ENCODE measurements around the gene CHD6. TPM values are rescaled to one million over a fixed set of nuclear protein-coding genes. Genes with fewer than 3 reads are reported as not detected.
A peak's percentile ranks its signal among the peaks of the same experiment; 100 is the strongest.

The CHD6 gene
- total RNA-seq, 1 experiment from 2014 or later = 19.7 TPM

GRCh38 chr20:41635158-41635557, 17.0 kb upstream of the CHD6 start:
- H3K4me3 ChIP-seq (ENCODE audit: insufficient read depth, low read depth, low read length) = no peak overlapping the region
- no peak for DNase-seq
- no peaks in the 10 kb centered on the region for H3K36me3 ChIP-seq (replicated peaks; ENCODE audit: control insufficient read depth, insufficient read depth, low read length)
- H3K27me3 ChIP-seq (ENCODE audit: control insufficient read depth, insufficient read depth, low read length) = no peaks in the 10 kb centered on the region

- H3K4me3 ChIP-seq (ENCODE audit: insufficient read depth, low read depth, low read length) = no peak overlapping the region
- no peak for DNase-seq
- H3K27me3 ChIP-seq (ENCODE audit: control insufficient read depth, insufficient read depth, low read length) = no peaks in the 10 kb centered on the region
- H3K36me3 ChIP-seq (replicated peaks; ENCODE audit: control insufficient read depth, insufficient read depth, low read length) = no peaks in the 10 kb centered on the region
These were observed 14.7 kb upstream of the CHD6 start for GRCh38 chr20:41632896-41633295.

- no peak for DNase-seq
These were observed 13.6 kb upstream of the CHD6 start for GRCh38 chr20:41631826-41632225.

GRCh38 chr20:41630846-41631245, 12.7 kb upstream of the CHD6 start:
- H3K36me3 ChIP-seq (replicated peaks; ENCODE audit: control insufficient read depth, insufficient read depth, low read length) = no peaks in the 10 kb centered on the region
- H3K4me3 ChIP-seq (ENCODE audit: insufficient read depth, low read depth, low read length) = no peak overlapping the region
- DNase-seq = no peak
- H3K27me3 ChIP-seq (ENCODE audit: control insufficient read depth, insufficient read depth, low read length) = no peaks in the 10 kb centered on the region

More at GRCh38 chr20:41631826-41632225, 13.6 kb upstream of the CHD6 start:
- Histone ChIP-seq H3K4me3 (ENCODE audit: insufficient read depth, low read depth, low read length) (no peak overlapping the region), H3K27me3 (ENCODE audit: control insufficient read depth, insufficient read depth, low read length) (no peaks in the 10 kb centered on the region), H3K36me3 (replicated peaks; ENCODE audit: control insufficient read depth, insufficient read depth, low read length) (no peaks in the 10 kb centered on the region)

- Histone ChIP-seq H3K4me3 (ENCODE audit: insufficient read depth, low read depth, low read length) (no peak overlapping the region), H3K36me3 (replicated peaks; ENCODE audit: control insufficient read depth, insufficient read depth, low read length) (no peaks in the 10 kb centered on the region), H3K27me3 (ENCODE audit: control insufficient read depth, insufficient read depth, low read length) (no peaks in the 10 kb centered on the region)
- no peak for DNase-seq
These were observed 9.6 kb upstream of the CHD6 start for GRCh38 chr20:41627611-41628244.

GRCh38 chr20:41627001-41627495, 8.9 kb upstream of the CHD6 start:
- no peak for DNase-seq
- no peaks in the 10 kb centered on the region for H3K36me3 ChIP-seq (replicated peaks; ENCODE audit: control insufficient read depth, insufficient read depth, low read length)
- no peak overlapping the region for H3K4me3 ChIP-seq (ENCODE audit: insufficient read depth, low read depth, low read length)
- no peaks in the 10 kb centered on the region for H3K27me3 ChIP-seq (ENCODE audit: control insufficient read depth, insufficient read depth, low read length)

- no peak overlapping the region for H3K4me3 ChIP-seq (ENCODE audit: insufficient read depth, low read depth, low read length)
- no peaks in the 10 kb centered on the region; the same call in 1 of the 2 replicates for H3K27me3 ChIP-seq (ENCODE audit: control insufficient read depth, insufficient read depth, low read length)
- H3K36me3 ChIP-seq (replicated peaks; ENCODE audit: control insufficient read depth, insufficient read depth, low read length) = no peaks in the 10 kb centered on the region
- no peak for DNase-seq
These were observed 5.6 kb upstream of the CHD6 start for GRCh38 chr20:41623625-41624375.

GRCh38 chr20:41622584-41622983, 4.4 kb upstream of the CHD6 start:
- Histone ChIP-seq H3K4me3 (ENCODE audit: insufficient read depth, low read depth, low read length) (no peak overlapping the region), H3K36me3 (replicated peaks; ENCODE audit: control insufficient read depth, insufficient read depth, low read length) (no peaks in the 10 kb centered on the region), H3K27me3 (ENCODE audit: control insufficient read depth, insufficient read depth, low read length) (no peaks in the 10 kb centered on the region; the same call in 1 of the 2 replicates)
- no peak for DNase-seq

GRCh38 chr20:41621971-41622370, 3.8 kb upstream of the CHD6 start:
- no peak for DNase-seq
- Histone ChIP-seq H3K36me3 (replicated peaks; ENCODE audit: control insufficient read depth, insufficient read depth, low read length) (no peaks in the 10 kb centered on the region), H3K27me3 (ENCODE audit: control insufficient read depth, insufficient read depth, low read length) (no peaks in the 10 kb centered on the region; the same call in 1 of the 2 replicates), H3K4me3 (ENCODE audit: insufficient read depth, low read depth, low read length) (no peak overlapping the region)

- Histone ChIP-seq H3K4me3 (ENCODE audit: insufficient read depth, low read depth, low read length) (no peak overlapping the region), H3K27me3 (ENCODE audit: control insufficient read depth, insufficient read depth, low read length) (no peaks in the 10 kb centered on the region; the same call in 1 of the 2 replicates), H3K36me3 (replicated peaks; ENCODE audit: control insufficient read depth, insufficient read depth, low read length) (no peaks in the 10 kb centered on the region)
- no peak for DNase-seq
These were observed 3.2 kb upstream of the CHD6 start for GRCh38 chr20:41621421-41621820.

- H3K27me3 ChIP-seq (ENCODE audit: control insufficient read depth, insufficient read depth, low read length) = no peaks in the 10 kb centered on the region; the same call in 1 of the 2 replicates
- peak overlapping the region; percentile 81 for H3K4me3 ChIP-seq (ENCODE audit: insufficient read depth, low read depth, low read length)
- peak; percentile 39 for DNase-seq
- no peaks in the 10 kb centered on the region for H3K36me3 ChIP-seq (replicated peaks; ENCODE audit: control insufficient read depth, insufficient read depth, low read length)
These were observed 1.4 kb upstream of the CHD6 start for GRCh38 chr20:41619360-41620100.

- no peak for DNase-seq
- H3K27me3 ChIP-seq (ENCODE audit: control insufficient read depth, insufficient read depth, low read length) = no peaks in the 10 kb centered on the region; the same call in 1 of the 2 replicates
- H3K36me3 ChIP-seq (replicated peaks; ENCODE audit: control insufficient read depth, insufficient read depth, low read length) = no peaks in the 10 kb centered on the region
- peak overlapping the region; percentile 81 for H3K4me3 ChIP-seq (ENCODE audit: insufficient read depth, low read depth, low read length)
These were observed 682 bp upstream of the CHD6 start for GRCh38 chr20:41618807-41619311.

- Histone ChIP-seq H3K4me3 (ENCODE audit: insufficient read depth, low read depth, low read length) (peak overlapping the region; percentile 50), H3K36me3 (replicated peaks; ENCODE audit: control insufficient read depth, insufficient read depth, low read length) (no peaks in the 10 kb centered on the region), H3K27me3 (ENCODE audit: control insufficient read depth, insufficient read depth, low read length) (no peaks in the 10 kb centered on the region; the same call in 1 of the 2 replicates)
- DNase-seq = no peak
These were observed 897 bp downstream of the CHD6 start for GRCh38 chr20:41617059-41617901.

- no peak for DNase-seq
- Histone ChIP-seq H3K36me3 (replicated peaks; ENCODE audit: control insufficient read depth, insufficient read depth, low read length) (no peaks in the 10 kb centered on the region), H3K4me3 (ENCODE audit: insufficient read depth, low read depth, low read length) (no peak overlapping the region)
These were observed 1.9 kb downstream of the CHD6 start for GRCh38 chr20:41616228-41616627.

More at GRCh38 chr20:41616228-41616627, 1.9 kb downstream of the CHD6 start:
- H3K27me3 ChIP-seq (ENCODE audit: control insufficient read depth, insufficient read depth, low read length) = no peaks in the 10 kb centered on the region; the same call in 1 of the 2 replicates

Measured in H7 (cell line).